ENCODE measurements around the gene RMRP. TPM values are rescaled to one million over a fixed set of nuclear protein-coding genes. Genes with fewer than 3 reads are reported as not detected.

RMRP gene
- total RNA-seq, 4 donors from 2014 or later, result 1,650 to 4,855 (median 3,807) TPM

GRCh38 chr9:35669331-35670145, 11.7 kb upstream of the RMRP start:
- H3K9me3 ChIP-seq, result no peaks in the 10 kb centered on the region
- TF ChIP-seq EP300 (IDR thresholded peaks at IDR 0.05), result no peak
- TF ChIP-seq CTCF (IDR thresholded peaks at IDR 0.05), result no peak
- TF ChIP-seq POLR2A (IDR thresholded peaks at IDR 0.05), result no peak
- ATAC-seq, result no peak
- H3K4me3 ChIP-seq, result no peak overlapping the region
- H3K4me1 ChIP-seq, result peaks cover 0 to 38% (median 14%) of the 10 kb centered on the region in 3 donors
- WGBS, 2 donors (ENCODE audit: low coverage in 1 of 2), result 56 to 68% methylated on average over 3 to 4 of the region's 6 CpGs
- no peak overlapping the region for H3K27ac ChIP-seq
- H3K36me3 ChIP-seq, result no peaks in the 10 kb centered on the region
- H3K27me3 ChIP-seq, result no peaks in the 10 kb centered on the region

GRCh38 chr9:35667939-35668338, 10.1 kb upstream of the RMRP start:
- no peak for TF ChIP-seq POLR2A (IDR thresholded peaks at IDR 0.05)
- no peak for TF ChIP-seq POLR2AphosphoS5 (IDR thresholded peaks at IDR 0.05)
- no peak for TF ChIP-seq CTCF (IDR thresholded peaks at IDR 0.05)
- TF ChIP-seq EP300 (IDR thresholded peaks at IDR 0.05), result no peak
- Histone ChIP-seq H3K4me3 (no peak overlapping the region), H3K27ac (no peak overlapping the region), H3K9me3 (no peaks in the 10 kb centered on the region), H3K27me3 (no peaks in the 10 kb centered on the region), H3K4me1 (peaks cover 0 to 38% (median 9%) of the 10 kb centered on the region in 3 donors), H3K36me3 (no peaks in the 10 kb centered on the region)
- 100% methylated on average over 1 of the region's 3 CpGs; no CpG with 5 or more reads in 1 of the 2 donors for WGBS, 2 donors (ENCODE audit: low coverage in 1 of 2)
- ATAC-seq, result no peak

- no peaks in the 10 kb centered on the region for H3K9me3 ChIP-seq
- H3K4me1 ChIP-seq, result peaks cover 0 to 48% (median 15%) of the 10 kb centered on the region in 3 donors
- no peak for ATAC-seq
- H3K27me3 ChIP-seq, result no peaks in the 10 kb centered on the region
- TF ChIP-seq EP300 (IDR thresholded peaks at IDR 0.05), result no peak
- no peak for TF ChIP-seq POLR2A (IDR thresholded peaks at IDR 0.05)
- TF ChIP-seq POLR2AphosphoS5 (IDR thresholded peaks at IDR 0.05), result no peak
- TF ChIP-seq CTCF (IDR thresholded peaks at IDR 0.05), result no peak
- no peaks in the 10 kb centered on the region for H3K36me3 ChIP-seq
- WGBS, 2 donors (ENCODE audit: low coverage in 1 of 2), result 90 to 92% methylated on average over 4 to 5 of the region's 5 CpGs
- no peak overlapping the region for H3K4me3 ChIP-seq
- peak overlapping the region in 2 of 4 donors; percentile 22 to 100 for H3K27ac ChIP-seq
Measured at GRCh38 chr9:35666549-35666948, 8.7 kb upstream of the RMRP start.

GRCh38 chr9:35666045-35666444, 8.2 kb upstream of the RMRP start:
- Histone ChIP-seq H3K27me3 (no peaks in the 10 kb centered on the region), H3K27ac (peak overlapping the region in 3 of 4 donors; percentile 22 to 100 (median 100)), H3K36me3 (peaks cover 0 to under 1% of the 10 kb centered on the region in 2 donors), H3K9me3 (no peaks in the 10 kb centered on the region), H3K4me3 (no peak overlapping the region), H3K4me1 (peaks cover 0 to 54% (median 17%) of the 10 kb centered on the region in 3 donors)
- WGBS, 2 donors (ENCODE audit: low coverage in 1 of 2), result 11 to 79% methylated on average over 1 of the region's 1 CpG
- no peak for TF ChIP-seq EP300 (IDR thresholded peaks at IDR 0.05)
- TF ChIP-seq CTCF (IDR thresholded peaks at IDR 0.05), result no peak
- TF ChIP-seq POLR2A (IDR thresholded peaks at IDR 0.05), result no peak
- no peak for TF ChIP-seq POLR2AphosphoS5 (IDR thresholded peaks at IDR 0.05)
- no peak for ATAC-seq

GRCh38 chr9:35665471-35665818, 7.6 kb upstream of the RMRP start:
- Histone ChIP-seq H3K4me3 (peak overlapping the region; percentile 16 to 60), H3K4me1 (peaks cover 0 to 60% (median 17%) of the 10 kb centered on the region in 3 donors), H3K27ac (peak overlapping the region in 3 of 4 donors; percentile 99 to 100 (median 100)), H3K27me3 (no peaks in the 10 kb centered on the region), H3K9me3 (no peaks in the 10 kb centered on the region), H3K36me3 (peaks cover 0 to 6% of the 10 kb centered on the region in 2 donors)
- TF ChIP-seq CTCF (IDR thresholded peaks at IDR 0.05) (no peak), EP300 (IDR thresholded peaks at IDR 0.05) (no peak), POLR2AphosphoS5 (IDR thresholded peaks at IDR 0.05) (no peak), POLR2A (IDR thresholded peaks at IDR 0.05) (no peak)
- 29 to 31% methylated on average over 3 to 5 of the region's 5 CpGs for WGBS, 2 donors (ENCODE audit: low coverage in 1 of 2)
- ATAC-seq, result no peak
